ENCODE measurements around the gene ECPAS. TPM values are rescaled to one million over a fixed set of nuclear protein-coding genes. Genes with fewer than 3 reads are reported as not detected.

The ECPAS gene
- total and polyA plus RNA-seq, 2 experiments from 2014 or later, result 32.1 to 65.6 TPM

DNA sequence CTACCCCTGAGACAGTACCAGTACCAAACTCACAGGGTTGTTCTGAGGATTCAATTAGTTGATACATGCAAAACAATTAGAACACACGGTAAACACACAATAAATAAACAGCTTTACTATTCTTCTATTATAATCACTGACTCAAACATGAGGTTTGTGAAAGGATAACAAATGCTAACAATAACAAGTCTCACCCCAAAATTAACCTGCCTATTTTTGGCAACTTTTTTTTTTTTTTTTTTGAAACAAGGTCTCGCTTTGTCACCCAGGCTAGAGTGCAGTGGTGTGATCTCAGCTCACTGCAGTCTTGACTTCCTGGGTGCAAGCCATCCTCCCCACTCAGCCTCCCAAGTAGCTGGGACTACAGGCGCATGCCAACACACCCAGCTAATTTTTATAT lies 6.5 kb downstream of the ECPAS start:
- peaks cover 70% of the 10 kb centered on the region for H4K20me1 ChIP-seq (ENCODE audit: insufficient read depth, poor library complexity, severe bottlenecking)
- whole genome bisulfite sequencing (ENCODE audit: low lambda C conversion rate, missing lambda C conversion rate), result 88% methylated on average over 3 of the region's 3 CpGs
- TF ChIP-seq EZH2 (IDR thresholded peaks at IDR 0.05; ENCODE audit: borderline replicate concordance) (no peak), EZH2phosphoT487 (IDR thresholded peaks at IDR 0.05; ENCODE audit: low read depth, severe bottlenecking, unreplicated experiment) (no peak)
- TF ChIP-seq, protein P1, sequence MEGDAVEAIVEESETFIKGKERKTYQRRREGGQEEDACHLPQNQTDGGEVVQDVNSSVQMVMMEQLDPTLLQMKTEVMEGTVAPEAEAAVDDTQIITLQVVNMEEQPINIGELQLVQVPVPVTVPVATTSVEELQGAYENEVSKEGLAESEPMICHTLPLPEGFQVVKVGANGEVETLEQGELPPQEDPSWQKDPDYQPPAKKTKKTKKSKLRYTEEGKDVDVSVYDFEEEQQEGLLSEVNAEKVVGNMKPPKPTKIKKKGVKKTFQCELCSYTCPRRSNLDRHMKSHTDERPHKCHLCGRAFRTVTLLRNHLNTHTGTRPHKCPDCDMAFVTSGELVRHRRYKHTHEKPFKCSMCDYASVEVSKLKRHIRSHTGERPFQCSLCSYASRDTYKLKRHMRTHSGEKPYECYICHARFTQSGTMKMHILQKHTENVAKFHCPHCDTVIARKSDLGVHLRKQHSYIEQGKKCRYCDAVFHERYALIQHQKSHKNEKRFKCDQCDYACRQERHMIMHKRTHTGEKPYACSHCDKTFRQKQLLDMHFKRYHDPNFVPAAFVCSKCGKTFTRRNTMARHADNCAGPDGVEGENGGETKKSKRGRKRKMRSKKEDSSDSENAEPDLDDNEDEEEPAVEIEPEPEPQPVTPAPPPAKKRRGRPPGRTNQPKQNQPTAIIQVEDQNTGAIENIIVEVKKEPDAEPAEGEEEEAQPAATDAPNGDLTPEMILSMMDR (IDR thresholded peaks at IDR 0.05; ENCODE audit: poor library complexity), result no peak
- no peaks in the 10 kb centered on the region for H3K9me2 ChIP-seq (replicated peaks; ENCODE audit: insufficient read depth)
- peaks cover 11% of the 10 kb centered on the region for H3K4me1 ChIP-seq (ENCODE audit: insufficient read depth)
- no peak for DNase-seq (ENCODE audit: low spot score)
- H3K4me2 ChIP-seq, result no peak overlapping the region
- no peaks in the 10 kb centered on the region for H3K27me3 ChIP-seq
- H3K79me2 ChIP-seq, result peaks cover 92% of the 10 kb centered on the region
- H3K27ac ChIP-seq, result no peak overlapping the region
- no peak overlapping the region for H2AFZ ChIP-seq
- H3K9me3 ChIP-seq (ENCODE audit: low read depth), result no peaks in the 10 kb centered on the region
- no peaks in the 10 kb centered on the region for H3K36me3 ChIP-seq (replicated peaks; ENCODE audit: insufficient read depth, low read depth)
- no peak overlapping the region for H3K4me3 ChIP-seq

DNA sequence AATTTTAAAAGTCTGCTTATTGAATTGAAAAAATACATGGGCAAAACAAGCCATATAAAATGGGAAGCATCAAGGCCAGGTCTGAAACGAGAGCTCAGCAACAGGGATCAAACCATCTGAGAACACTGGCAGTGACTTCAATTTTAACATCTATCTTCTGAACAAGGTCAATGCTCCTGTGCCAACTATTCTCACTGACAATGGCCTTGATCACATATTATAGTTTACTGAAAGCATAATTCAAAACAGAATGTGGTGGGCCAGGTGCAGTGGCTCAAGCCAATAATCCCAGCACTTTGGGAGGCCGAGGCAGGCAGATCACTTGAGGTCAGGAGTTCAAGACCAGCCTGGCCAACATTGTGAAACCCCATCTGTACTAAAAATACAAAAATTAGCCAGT lies 9.0 kb downstream of the ECPAS start:
- peaks cover 78% of the 10 kb centered on the region for H4K20me1 ChIP-seq (ENCODE audit: insufficient read depth, poor library complexity, severe bottlenecking)

DNA sequence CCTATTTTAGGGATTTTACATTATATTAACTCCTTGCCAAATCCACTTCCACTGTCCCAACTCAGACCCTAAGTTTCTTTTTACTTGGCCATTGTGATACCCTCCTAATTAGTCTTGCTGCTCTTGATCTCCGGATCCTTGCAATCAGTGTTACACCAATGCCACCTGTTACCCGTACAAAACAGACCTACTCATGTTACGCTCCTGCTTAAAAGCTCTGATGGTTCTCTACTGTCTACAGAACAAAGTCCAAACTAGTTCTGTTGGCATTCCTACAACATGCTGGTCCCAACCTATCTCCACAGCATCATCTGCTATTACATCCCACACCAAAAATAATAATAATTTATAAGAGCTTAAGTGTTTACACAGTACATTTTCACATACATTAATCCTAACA lies 9.8 kb downstream of the ECPAS start:
- H3K79me2 ChIP-seq, result peaks cover 100% of the 10 kb centered on the region
- H4K20me1 ChIP-seq (ENCODE audit: insufficient read depth, poor library complexity, severe bottlenecking), result peaks cover 83% of the 10 kb centered on the region
- no peak for DNase-seq (ENCODE audit: low spot score)
- H3K36me3 ChIP-seq (replicated peaks; ENCODE audit: insufficient read depth, low read depth), result no peaks in the 10 kb centered on the region
- H3K4me3 ChIP-seq, result no peak overlapping the region
- 81% methylated on average over 3 of the region's 3 CpGs for WGBS (ENCODE audit: low lambda C conversion rate, missing lambda C conversion rate)
- no peak overlapping the region for H2AFZ ChIP-seq
- H3K27ac ChIP-seq, result no peak overlapping the region
- no peak for TF ChIP-seq EZH2phosphoT487 (IDR thresholded peaks at IDR 0.05; ENCODE audit: low read depth, severe bottlenecking, unreplicated experiment)
- TF ChIP-seq, protein P1 (IDR thresholded peaks at IDR 0.05; ENCODE audit: poor library complexity), result no peak
- TF ChIP-seq EZH2 (IDR thresholded peaks at IDR 0.05; ENCODE audit: borderline replicate concordance), result no peak
- H3K9me3 ChIP-seq (ENCODE audit: low read depth), result no peaks in the 10 kb centered on the region
- no peak overlapping the region for H3K4me2 ChIP-seq
- H3K27me3 ChIP-seq, result no peaks in the 10 kb centered on the region
- H3K4me1 ChIP-seq (ENCODE audit: insufficient read depth), result no peaks in the 10 kb centered on the region
- H3K9me2 ChIP-seq (replicated peaks; ENCODE audit: insufficient read depth), result no peaks in the 10 kb centered on the region

More for the DNA sequence above, 9.0 kb downstream of the ECPAS start:
- H3K4me3 ChIP-seq, result no peak overlapping the region
- no peak overlapping the region for H3K27ac ChIP-seq
- H2AFZ ChIP-seq, result no peak overlapping the region
- no peaks in the 10 kb centered on the region for H3K4me1 ChIP-seq (ENCODE audit: insufficient read depth)
- H3K36me3 ChIP-seq (replicated peaks; ENCODE audit: insufficient read depth, low read depth), result no peaks in the 10 kb centered on the region
- H3K9me2 ChIP-seq (replicated peaks; ENCODE audit: insufficient read depth), result no peaks in the 10 kb centered on the region
- H3K27me3 ChIP-seq, result no peaks in the 10 kb centered on the region
- TF ChIP-seq EZH2 (IDR thresholded peaks at IDR 0.05; ENCODE audit: borderline replicate concordance), result no peak
- H3K79me2 ChIP-seq, result peaks cover 100% of the 10 kb centered on the region
- 93% methylated on average over 2 of the region's 2 CpGs for WGBS (ENCODE audit: low lambda C conversion rate, missing lambda C conversion rate)
- H3K4me2 ChIP-seq, result no peak overlapping the region
- no peak for DNase-seq (ENCODE audit: low spot score)
- no peaks in the 10 kb centered on the region for H3K9me3 ChIP-seq (ENCODE audit: low read depth)

DNA sequence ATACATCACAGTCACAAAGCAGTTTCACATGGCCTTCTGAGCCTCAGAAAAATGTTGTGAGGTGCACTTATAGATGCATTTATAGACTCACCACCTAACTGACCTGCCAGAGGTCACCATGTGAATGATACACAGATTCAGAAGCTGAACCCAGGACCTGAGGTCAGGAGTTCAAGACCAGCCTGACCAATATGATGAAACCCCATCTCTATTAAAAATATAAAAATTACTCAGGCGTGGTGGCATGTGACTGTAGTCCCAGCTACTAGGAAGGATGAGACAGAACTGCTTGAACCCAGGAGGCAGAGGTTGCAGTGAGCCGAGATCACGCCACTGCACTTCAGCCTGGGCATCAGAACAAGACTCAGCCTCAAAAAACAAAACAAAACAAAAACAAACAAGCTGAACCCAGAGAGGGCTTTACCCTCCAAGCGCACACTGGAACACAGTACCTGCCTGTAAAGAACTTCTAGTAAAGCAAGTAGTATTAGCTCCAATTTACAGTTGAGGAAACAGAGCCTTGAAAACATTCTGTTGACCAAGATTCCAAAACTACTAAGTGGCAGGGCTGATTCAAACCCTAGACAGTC lies 16.3 kb downstream of the ECPAS start:
- no peak for TF ChIP-seq EZH2 (IDR thresholded peaks at IDR 0.05; ENCODE audit: borderline replicate concordance)
- TF ChIP-seq, protein P1 (IDR thresholded peaks at IDR 0.05; ENCODE audit: poor library complexity), result no peak
- no peak for TF ChIP-seq EZH2phosphoT487 (IDR thresholded peaks at IDR 0.05; ENCODE audit: low read depth, severe bottlenecking, unreplicated experiment)
- H3K4me1 ChIP-seq (ENCODE audit: insufficient read depth), result no peaks in the 10 kb centered on the region
- peaks cover 61% of the 10 kb centered on the region for H4K20me1 ChIP-seq (ENCODE audit: insufficient read depth, poor library complexity, severe bottlenecking)

More for the DNA sequence above, 16.3 kb downstream of the ECPAS start:
- no peaks in the 10 kb centered on the region for H3K9me2 ChIP-seq (replicated peaks; ENCODE audit: insufficient read depth)
- H3K79me2 ChIP-seq, result peaks cover 100% of the 10 kb centered on the region
- H3K9me3 ChIP-seq (ENCODE audit: low read depth), result no peaks in the 10 kb centered on the region
- no peaks in the 10 kb centered on the region for H3K27me3 ChIP-seq
- no peak for DNase-seq (ENCODE audit: low spot score)
- H3K4me2 ChIP-seq, result no peak overlapping the region
- H2AFZ ChIP-seq, result no peak overlapping the region
- H3K36me3 ChIP-seq (replicated peaks; ENCODE audit: insufficient read depth, low read depth), result no peaks in the 10 kb centered on the region
- no peak overlapping the region for H3K4me3 ChIP-seq
- H3K27ac ChIP-seq, result no peak overlapping the region
- WGBS (ENCODE audit: low lambda C conversion rate, missing lambda C conversion rate), result 96% methylated on average over 4 of the region's 4 CpGs
